ENCODE results near the gene PCTP. TPM values are rescaled to one million over a fixed set of nuclear protein-coding genes. Genes with fewer than 3 reads are reported as not detected.

The PCTP gene
- total and polyA plus RNA-seq, 3 experiments from 2014 or later, result 3.5 to 8.5 (median 8.4) TPM

- H3K36me3 ChIP-seq (ENCODE audit: insufficient read depth, low read length), result no peaks in the 10 kb centered on the region
- Mint-ChIP-seq H3K27ac (no peak overlapping the region), H3K27me3 (peaks cover 3 to 26% of the 10 kb centered on the region in 2 donors), H3K9me3 (no peaks in the 10 kb centered on the region), H3K4me1 (no peaks in the 10 kb centered on the region), H3K36me3 (no peaks in the 10 kb centered on the region), H3K4me3 (no peak overlapping the region)
- H3K27ac ChIP-seq (ENCODE audit: low read depth, low read length), result no peak overlapping the region
- no peak for DNase-seq
- H3K4me3 ChIP-seq (ENCODE audit: low read length), result no peak overlapping the region
- CTCF ChIA-PET, result no interaction called here
- H3K27me3 ChIP-seq (ENCODE audit: insufficient read depth, low read length, poor library complexity, severe bottlenecking), result no peaks in the 10 kb centered on the region
- no peaks in the 10 kb centered on the region for H3K9me3 ChIP-seq (ENCODE audit: low read length)
- H3K4me1 ChIP-seq (ENCODE audit: insufficient read depth, low read length), result no peaks in the 10 kb centered on the region
- POLR2A ChIA-PET, result no interaction called here
Measured at GRCh38 chr17:55709984-55710383, 40.9 kb upstream of the PCTP start.

DNA sequence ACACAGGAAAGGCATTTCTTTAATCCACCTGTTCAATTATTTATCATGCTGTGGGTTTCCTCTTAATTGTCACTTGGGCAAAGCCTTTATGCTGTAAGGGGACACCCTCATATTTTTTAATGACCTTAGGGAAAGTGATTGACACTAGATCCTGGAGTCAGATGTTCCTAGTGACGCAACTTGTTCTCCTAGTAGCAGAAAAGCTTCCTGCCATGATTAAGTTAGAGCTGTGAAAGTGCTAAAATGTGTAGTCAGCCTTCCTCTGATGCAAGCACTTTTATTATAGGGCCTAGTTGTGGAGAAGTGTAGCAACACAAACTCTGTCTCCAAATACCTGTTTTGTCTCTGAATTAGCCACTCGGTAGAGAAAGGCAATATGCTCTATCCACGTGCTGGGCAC lies 40.4 kb upstream of the PCTP start:
- no peak overlapping the region for H3K4me3 Mint-ChIP-seq
- no peak for DNase-seq
- CTCF ChIA-PET, result no interaction called here

DNA sequence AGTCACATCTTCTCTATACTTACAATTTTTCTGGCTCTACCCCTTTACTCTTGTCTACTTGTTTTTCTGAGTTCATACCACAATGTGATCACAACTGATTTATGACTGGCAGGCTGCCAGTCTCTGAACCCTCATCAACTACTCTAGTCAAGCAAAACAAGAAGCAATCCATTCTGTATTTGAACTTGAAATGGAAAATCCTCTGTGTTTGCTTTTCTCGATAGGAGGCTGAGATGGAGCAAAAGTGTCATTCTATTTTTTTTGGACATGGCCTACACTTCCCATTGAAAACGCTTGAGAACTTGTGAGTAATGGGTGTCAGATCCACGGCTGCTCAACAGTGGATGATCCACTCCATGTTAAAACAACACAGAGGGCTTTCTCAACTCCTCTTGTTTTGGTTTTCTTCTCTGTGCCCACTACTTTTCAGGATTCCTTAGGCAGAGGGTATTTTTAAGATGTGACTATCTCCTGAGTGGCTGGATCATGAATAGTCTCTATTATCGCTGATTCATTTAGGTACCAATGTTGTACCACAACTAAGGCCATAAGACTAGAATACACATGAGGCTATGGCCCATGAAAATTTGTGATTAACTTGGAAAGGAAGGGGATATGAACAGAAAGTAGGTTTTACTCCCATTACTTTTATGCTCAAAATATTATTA lies 39.9 kb upstream of the PCTP start:
- H3K36me3 Mint-ChIP-seq, result no peaks in the 10 kb centered on the region

More for the DNA sequence above, 40.4 kb upstream of the PCTP start:
- no peak overlapping the region for H3K4me3 ChIP-seq (ENCODE audit: low read length)
- H3K4me1 ChIP-seq (ENCODE audit: insufficient read depth, low read length), result no peaks in the 10 kb centered on the region
- no peaks in the 10 kb centered on the region for H3K4me1 Mint-ChIP-seq
- no peak overlapping the region for H3K27ac Mint-ChIP-seq
- no peaks in the 10 kb centered on the region for H3K36me3 Mint-ChIP-seq
- H3K9me3 Mint-ChIP-seq, result no peaks in the 10 kb centered on the region
- H3K27ac ChIP-seq (ENCODE audit: low read depth, low read length), result no peak overlapping the region
- H3K27me3 Mint-ChIP-seq, result peaks cover 4 to 26% of the 10 kb centered on the region in 2 donors
- no peaks in the 10 kb centered on the region for H3K36me3 ChIP-seq (ENCODE audit: insufficient read depth, low read length)
- POLR2A ChIA-PET, result no interaction called here
- H3K27me3 ChIP-seq (ENCODE audit: insufficient read depth, low read length, poor library complexity, severe bottlenecking), result no peaks in the 10 kb centered on the region
- H3K9me3 ChIP-seq (ENCODE audit: low read length), result no peaks in the 10 kb centered on the region

GRCh38 chr17:55717432-55717831 lies 33.4 kb upstream of the PCTP start:
- no peaks in the 10 kb centered on the region for H3K9me3 Mint-ChIP-seq

More for the DNA sequence above, 39.9 kb upstream of the PCTP start:
- Histone ChIP-seq H3K27ac (ENCODE audit: low read depth, low read length) (no peak overlapping the region), H3K9me3 (ENCODE audit: low read length) (no peaks in the 10 kb centered on the region), H3K27me3 (ENCODE audit: insufficient read depth, low read length, poor library complexity, severe bottlenecking) (no peaks in the 10 kb centered on the region), H3K4me3 (ENCODE audit: low read length) (no peak overlapping the region), H3K4me1 (ENCODE audit: insufficient read depth, low read length) (no peaks in the 10 kb centered on the region), H3K36me3 (ENCODE audit: insufficient read depth, low read length) (no peaks in the 10 kb centered on the region)
- H3K27ac Mint-ChIP-seq, result no peak overlapping the region
- H3K27me3 Mint-ChIP-seq, result peaks cover 4 to 26% of the 10 kb centered on the region in 2 donors
- ChIA-PET POLR2A (no interaction called here), CTCF (no interaction called here)
- H3K4me1 Mint-ChIP-seq, result no peaks in the 10 kb centered on the region
- H3K9me3 Mint-ChIP-seq, result no peaks in the 10 kb centered on the region
- no peak for DNase-seq
- no peak overlapping the region for H3K4me3 Mint-ChIP-seq

DNA sequence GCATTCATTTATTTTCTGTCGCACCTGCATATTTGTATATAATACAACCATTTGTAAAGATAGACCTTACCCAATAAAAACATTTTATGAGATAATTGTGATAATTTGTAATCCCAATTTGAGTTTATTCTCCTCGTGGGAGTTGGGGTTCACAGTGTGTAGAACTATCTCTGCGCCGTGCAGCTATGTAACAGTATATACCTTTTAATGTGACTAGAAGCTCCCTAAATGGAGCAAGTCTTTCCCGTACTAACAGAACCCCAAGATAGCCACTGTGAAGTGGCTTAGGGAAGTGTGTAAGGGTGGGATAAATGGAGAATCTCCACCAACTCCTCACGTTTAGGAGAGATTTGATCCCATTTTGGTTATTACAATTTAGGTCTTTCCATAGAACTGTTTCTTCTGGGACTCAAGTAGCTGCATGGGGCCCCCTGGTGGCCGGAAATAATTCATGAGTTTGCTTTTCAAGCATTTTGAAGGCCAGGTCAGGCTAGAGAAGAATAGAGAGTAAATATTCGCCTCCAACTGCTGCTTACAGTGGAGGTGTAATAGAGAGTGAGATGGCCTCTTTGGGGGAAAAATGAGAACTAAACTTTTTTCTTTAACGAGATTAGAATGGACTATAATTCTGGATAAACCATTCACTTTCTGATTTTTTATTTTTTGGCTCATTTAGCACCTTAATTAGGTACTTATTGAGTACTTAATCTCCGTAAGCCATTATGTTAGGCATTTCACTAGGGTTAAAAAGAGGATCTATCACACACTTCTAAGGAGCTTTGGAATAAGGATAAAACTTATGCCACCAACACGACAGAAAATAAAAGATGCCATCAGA lies 32.7 kb upstream of the PCTP start:
- H3K9me3 Mint-ChIP-seq, result no peaks in the 10 kb centered on the region
- Histone ChIP-seq H3K9me3 (ENCODE audit: low read length) (no peaks in the 10 kb centered on the region), H3K4me1 (ENCODE audit: insufficient read depth, low read length) (no peaks in the 10 kb centered on the region), H3K4me3 (ENCODE audit: low read length) (no peak overlapping the region), H3K36me3 (ENCODE audit: insufficient read depth, low read length) (no peaks in the 10 kb centered on the region), H3K27ac (ENCODE audit: low read depth, low read length) (no peak overlapping the region), H3K27me3 (ENCODE audit: insufficient read depth, low read length, poor library complexity, severe bottlenecking) (no peaks in the 10 kb centered on the region)
- H3K27ac Mint-ChIP-seq, result no peak overlapping the region
- ChIA-PET POLR2A (no interaction called here), CTCF (interaction anchor here (0.6 to 1.4 kb wide), 8 partner anchors 10 to 195 kb away, joined by 3 to 8 read pairs (median 3); no protein-coding TSS in a partner anchor)
- H3K4me1 Mint-ChIP-seq, result no peaks in the 10 kb centered on the region
- no peak overlapping the region for H3K4me3 Mint-ChIP-seq
- DNase-seq, result peak; percentile 5 to 59 (median 23)
- H3K36me3 Mint-ChIP-seq, result no peaks in the 10 kb centered on the region
- H3K27me3 Mint-ChIP-seq, result peaks cover 4 to 42% of the 10 kb centered on the region in 2 donors

More at GRCh38 chr17:55717432-55717831, 33.4 kb upstream of the PCTP start:
- Histone ChIP-seq H3K4me1 (ENCODE audit: insufficient read depth, low read length) (no peaks in the 10 kb centered on the region), H3K27ac (ENCODE audit: low read depth, low read length) (no peak overlapping the region), H3K9me3 (ENCODE audit: low read length) (no peaks in the 10 kb centered on the region), H3K36me3 (ENCODE audit: insufficient read depth, low read length) (no peaks in the 10 kb centered on the region), H3K27me3 (ENCODE audit: insufficient read depth, low read length, poor library complexity, severe bottlenecking) (no peaks in the 10 kb centered on the region), H3K4me3 (ENCODE audit: low read length) (no peak overlapping the region)
- no peak overlapping the region for H3K4me3 Mint-ChIP-seq
- H3K27me3 Mint-ChIP-seq, result peaks cover 2 to 35% of the 10 kb centered on the region in 2 donors
- H3K27ac Mint-ChIP-seq, result no peak overlapping the region
- H3K36me3 Mint-ChIP-seq, result no peaks in the 10 kb centered on the region
- ChIA-PET POLR2A (no interaction called here), CTCF (interaction anchor here (0.6 to 1.4 kb wide), 6 partner anchors 13 to 194 kb away, joined by 3 to 8 read pairs (median 4); no protein-coding TSS in a partner anchor)
- DNase-seq, result no peak
- H3K4me1 Mint-ChIP-seq, result no peaks in the 10 kb centered on the region

DNA sequence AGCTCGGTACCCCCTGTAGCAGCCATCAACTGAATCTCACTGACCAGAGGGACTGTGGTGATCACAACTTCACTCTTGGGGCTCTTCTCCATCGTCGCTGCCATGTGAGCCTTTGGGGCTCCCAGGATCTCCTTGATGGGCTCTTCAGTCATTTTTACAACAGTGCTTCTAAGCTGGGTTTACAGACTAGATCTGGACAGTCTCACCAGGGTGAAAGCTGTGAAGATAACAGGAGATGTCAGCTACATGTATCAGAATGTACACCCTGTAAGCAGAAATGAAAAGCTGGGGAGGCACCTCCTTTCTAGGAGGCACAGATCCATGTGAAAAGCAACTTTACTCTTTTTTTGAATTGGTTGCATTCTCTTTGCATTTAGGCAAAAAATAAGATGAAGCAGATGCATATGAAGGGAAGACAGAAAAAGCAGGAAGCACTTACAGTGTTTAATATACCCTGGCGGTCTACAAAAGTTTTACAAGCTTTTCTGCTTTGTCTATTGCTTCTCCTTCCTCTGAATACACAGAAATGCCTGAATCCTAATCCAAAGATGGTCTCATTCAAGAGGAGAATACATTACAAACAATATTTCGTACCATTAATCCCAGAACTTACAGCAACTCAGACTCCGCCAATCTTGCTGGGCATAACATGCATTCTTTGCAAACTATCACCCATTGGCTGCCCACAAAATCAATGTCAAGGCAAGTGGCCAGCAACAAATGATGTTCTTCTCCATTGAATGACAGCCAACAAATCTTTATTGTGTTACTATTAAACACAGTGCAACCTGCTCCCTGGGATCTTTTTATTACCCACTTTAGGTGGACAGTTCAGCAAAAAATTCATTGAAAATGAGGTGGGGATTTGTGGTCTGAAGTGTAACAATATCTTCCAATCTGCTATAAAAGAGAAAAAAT lies 29.7 kb upstream of the PCTP start:
- Histone ChIP-seq H3K27me3 (ENCODE audit: insufficient read depth, low read length, poor library complexity, severe bottlenecking) (no peaks in the 10 kb centered on the region), H3K4me3 (ENCODE audit: low read length) (no peak overlapping the region), H3K27ac (ENCODE audit: low read depth, low read length) (no peak overlapping the region), H3K4me1 (ENCODE audit: insufficient read depth, low read length) (no peaks in the 10 kb centered on the region), H3K9me3 (ENCODE audit: low read length) (no peaks in the 10 kb centered on the region), H3K36me3 (ENCODE audit: insufficient read depth, low read length) (no peaks in the 10 kb centered on the region)
- H3K27ac Mint-ChIP-seq, result no peak overlapping the region
- peaks cover 5 to 45% of the 10 kb centered on the region in 2 donors for H3K27me3 Mint-ChIP-seq
- H3K36me3 Mint-ChIP-seq, result no peaks in the 10 kb centered on the region
- no peak overlapping the region for H3K4me3 Mint-ChIP-seq
- H3K4me1 Mint-ChIP-seq, result no peaks in the 10 kb centered on the region
- ChIA-PET CTCF (no interaction called here), POLR2A (no interaction called here)
- DNase-seq, result no peak
- no peaks in the 10 kb centered on the region for H3K9me3 Mint-ChIP-seq

DNA sequence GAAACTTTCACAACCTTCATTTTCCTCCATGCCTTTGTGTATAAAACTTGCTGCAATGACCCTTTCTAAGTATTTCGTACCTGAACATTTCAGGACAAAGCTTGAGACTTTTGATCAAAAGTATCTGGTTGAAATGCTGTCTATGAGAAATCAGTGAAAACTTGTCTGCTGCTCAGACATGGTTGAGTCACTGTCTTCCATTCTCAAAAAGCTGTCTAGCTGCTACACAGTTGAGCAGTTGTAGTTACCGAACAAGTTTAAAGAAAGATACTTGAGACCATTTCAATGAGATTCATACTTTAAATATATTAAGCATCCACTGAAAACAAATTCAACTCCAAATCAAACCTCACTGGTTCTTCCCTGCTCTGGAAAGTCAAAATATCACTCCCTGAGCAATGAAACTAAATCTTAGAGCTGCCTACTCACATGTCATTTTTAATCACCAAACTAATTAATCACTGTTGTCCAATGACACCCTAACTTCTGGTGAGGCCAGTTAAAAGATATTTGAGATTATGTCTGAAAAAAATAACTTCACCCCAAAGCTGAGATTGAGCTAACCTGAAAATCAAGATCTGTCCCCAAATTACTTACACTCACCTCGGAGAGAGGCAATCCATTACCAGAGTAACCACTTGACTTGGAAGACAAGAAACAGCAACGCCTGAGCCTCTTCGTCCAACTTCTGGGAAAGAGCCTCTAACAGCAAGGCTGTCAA lies 28.7 kb upstream of the PCTP start:
- Histone ChIP-seq H3K27me3 (ENCODE audit: insufficient read depth, low read length, poor library complexity, severe bottlenecking) (no peaks in the 10 kb centered on the region), H3K4me1 (ENCODE audit: insufficient read depth, low read length) (no peaks in the 10 kb centered on the region), H3K9me3 (ENCODE audit: low read length) (no peaks in the 10 kb centered on the region), H3K27ac (ENCODE audit: low read depth, low read length) (no peak overlapping the region), H3K4me3 (ENCODE audit: low read length) (no peak overlapping the region), H3K36me3 (ENCODE audit: insufficient read depth, low read length) (no peaks in the 10 kb centered on the region)
- POLR2A ChIA-PET, result no interaction called here
- no peak overlapping the region for H3K27ac Mint-ChIP-seq
- CTCF ChIA-PET, result no interaction called here
- H3K27me3 Mint-ChIP-seq, result peaks cover 5 to 55% of the 10 kb centered on the region in 2 donors
- no peak overlapping the region for H3K4me3 Mint-ChIP-seq
- DNase-seq, result no peak
- no peaks in the 10 kb centered on the region for H3K4me1 Mint-ChIP-seq
- H3K36me3 Mint-ChIP-seq, result no peaks in the 10 kb centered on the region
- H3K9me3 Mint-ChIP-seq, result no peaks in the 10 kb centered on the region
